ENCODE measurements around the gene ARID4B.
A peak's percentile ranks its signal among the peaks of the same experiment; 100 is the strongest.
"Not testable (repeated sequence)": the region's sequence is repeated elsewhere in the genome, so short reads cannot be mapped to it uniquely, and the experiment has no call there.

Gene ARID4B, protein sequence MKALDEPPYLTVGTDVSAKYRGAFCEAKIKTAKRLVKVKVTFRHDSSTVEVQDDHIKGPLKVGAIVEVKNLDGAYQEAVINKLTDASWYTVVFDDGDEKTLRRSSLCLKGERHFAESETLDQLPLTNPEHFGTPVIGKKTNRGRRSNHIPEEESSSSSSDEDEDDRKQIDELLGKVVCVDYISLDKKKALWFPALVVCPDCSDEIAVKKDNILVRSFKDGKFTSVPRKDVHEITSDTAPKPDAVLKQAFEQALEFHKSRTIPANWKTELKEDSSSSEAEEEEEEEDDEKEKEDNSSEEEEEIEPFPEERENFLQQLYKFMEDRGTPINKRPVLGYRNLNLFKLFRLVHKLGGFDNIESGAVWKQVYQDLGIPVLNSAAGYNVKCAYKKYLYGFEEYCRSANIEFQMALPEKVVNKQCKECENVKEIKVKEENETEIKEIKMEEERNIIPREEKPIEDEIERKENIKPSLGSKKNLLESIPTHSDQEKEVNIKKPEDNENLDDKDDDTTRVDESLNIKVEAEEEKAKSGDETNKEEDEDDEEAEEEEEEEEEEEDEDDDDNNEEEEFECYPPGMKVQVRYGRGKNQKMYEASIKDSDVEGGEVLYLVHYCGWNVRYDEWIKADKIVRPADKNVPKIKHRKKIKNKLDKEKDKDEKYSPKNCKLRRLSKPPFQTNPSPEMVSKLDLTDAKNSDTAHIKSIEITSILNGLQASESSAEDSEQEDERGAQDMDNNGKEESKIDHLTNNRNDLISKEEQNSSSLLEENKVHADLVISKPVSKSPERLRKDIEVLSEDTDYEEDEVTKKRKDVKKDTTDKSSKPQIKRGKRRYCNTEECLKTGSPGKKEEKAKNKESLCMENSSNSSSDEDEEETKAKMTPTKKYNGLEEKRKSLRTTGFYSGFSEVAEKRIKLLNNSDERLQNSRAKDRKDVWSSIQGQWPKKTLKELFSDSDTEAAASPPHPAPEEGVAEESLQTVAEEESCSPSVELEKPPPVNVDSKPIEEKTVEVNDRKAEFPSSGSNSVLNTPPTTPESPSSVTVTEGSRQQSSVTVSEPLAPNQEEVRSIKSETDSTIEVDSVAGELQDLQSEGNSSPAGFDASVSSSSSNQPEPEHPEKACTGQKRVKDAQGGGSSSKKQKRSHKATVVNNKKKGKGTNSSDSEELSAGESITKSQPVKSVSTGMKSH (N-terminal part only)

GRCh38 chr1:235327559-235328270 lies at the start of gene ARID4B:
TSS of gene ARID4B (minus strand) at chr1:235328179. CDS start at chr1:235326919, 1,260 bp downstream.
- peaks cover 33% of the 10 kb centered on the region for H3K4me1 Mint-ChIP-seq
- no peaks in the 10 kb centered on the region for H3K9me3 Mint-ChIP-seq
- H3K27me3 Mint-ChIP-seq, result no peaks in the 10 kb centered on the region
- peaks cover 8% of the 10 kb centered on the region for H3K36me3 Mint-ChIP-seq
- H3K27ac Mint-ChIP-seq, result peak within 1 kb of the TSS; percentile 96
- peak within 1 kb of the TSS; percentile 99 for H3K4me3 Mint-ChIP-seq

- no peaks in the 10 kb centered on the region for H3K9me3 Mint-ChIP-seq
- peak overlapping the region; percentile 38 for H3K27ac Mint-ChIP-seq
- no peak overlapping the region for H3K4me3 Mint-ChIP-seq
- H3K36me3 Mint-ChIP-seq, result peaks cover 10% of the 10 kb centered on the region
- no peaks in the 10 kb centered on the region for H3K27me3 Mint-ChIP-seq
- peaks cover 22% of the 10 kb centered on the region for H3K4me1 Mint-ChIP-seq
Observed at GRCh38 chr1:235375919-235376605, 48.1 kb upstream of the ARID4B start.

- no peaks in the 10 kb centered on the region for H3K9me3 Mint-ChIP-seq
- H3K36me3 Mint-ChIP-seq, result no peaks in the 10 kb centered on the region
- no peaks in the 10 kb centered on the region for H3K27me3 Mint-ChIP-seq
- H3K4me1 Mint-ChIP-seq, result peaks cover 39% of the 10 kb centered on the region
- no peak overlapping the region for H3K27ac Mint-ChIP-seq
- peak overlapping the region; percentile 3 for H3K4me3 Mint-ChIP-seq
Observed at GRCh38 chr1:235369802-235370201, 41.8 kb upstream of the ARID4B start.

DNA sequence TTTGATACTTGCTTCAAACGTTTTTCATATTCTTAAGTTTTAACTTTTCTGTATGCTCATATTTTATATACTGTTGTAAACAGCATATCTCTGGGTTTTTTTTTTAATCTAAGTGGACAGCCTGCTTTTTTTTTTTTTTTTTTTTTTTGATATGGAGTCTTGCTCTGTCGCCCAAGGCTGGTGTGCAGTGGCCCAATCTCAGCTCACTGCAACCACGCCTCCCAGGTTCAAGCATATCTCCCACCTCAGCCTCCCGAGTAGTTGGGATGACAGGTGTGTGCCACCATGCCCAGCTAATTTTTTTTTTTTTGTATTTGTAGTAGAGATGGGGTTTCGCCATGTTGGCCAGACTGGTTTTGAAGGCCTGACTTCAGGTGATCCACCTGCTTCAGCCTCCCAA lies 40.4 kb upstream of the ARID4B start:
- Mint-ChIP-seq H3K4me3 (peak overlapping the region; percentile 97), H3K27me3 (no peaks in the 10 kb centered on the region), H3K4me1 (peaks cover 39% of the 10 kb centered on the region)

GRCh38 chr1:235367000-235367908 lies 39.3 kb upstream of the ARID4B start, which contains the start of gene TBCE:
TSS of gene TBCE (plus strand) at chr1:235367427. CDS start at chr1:235380050, 12,623 bp downstream.
- Mint-ChIP-seq H3K36me3 (no peaks in the 10 kb centered on the region), H3K4me3 (peak within 1 kb of the TSS; percentile 97), H3K27me3 (no peaks in the 10 kb centered on the region), H3K4me1 (peaks cover 37% of the 10 kb centered on the region), H3K27ac (peak within 1 kb of the TSS; percentile 93), H3K9me3 (no peaks in the 10 kb centered on the region)

More for the DNA sequence above, 40.4 kb upstream of the ARID4B start:
- no peaks in the 10 kb centered on the region for H3K36me3 Mint-ChIP-seq
- no peaks in the 10 kb centered on the region for H3K9me3 Mint-ChIP-seq
- H3K27ac Mint-ChIP-seq, result no peak overlapping the region

GRCh38 chr1:235366286-235366685 lies 38.3 kb upstream of the ARID4B start:
- Mint-ChIP-seq H3K27me3 (no peaks in the 10 kb centered on the region), H3K27ac (peak overlapping the region; percentile 90), H3K4me1 (peaks cover 34% of the 10 kb centered on the region), H3K9me3 (no peaks in the 10 kb centered on the region), H3K4me3 (peak overlapping the region; percentile 97), H3K36me3 (no peaks in the 10 kb centered on the region)

DNA sequence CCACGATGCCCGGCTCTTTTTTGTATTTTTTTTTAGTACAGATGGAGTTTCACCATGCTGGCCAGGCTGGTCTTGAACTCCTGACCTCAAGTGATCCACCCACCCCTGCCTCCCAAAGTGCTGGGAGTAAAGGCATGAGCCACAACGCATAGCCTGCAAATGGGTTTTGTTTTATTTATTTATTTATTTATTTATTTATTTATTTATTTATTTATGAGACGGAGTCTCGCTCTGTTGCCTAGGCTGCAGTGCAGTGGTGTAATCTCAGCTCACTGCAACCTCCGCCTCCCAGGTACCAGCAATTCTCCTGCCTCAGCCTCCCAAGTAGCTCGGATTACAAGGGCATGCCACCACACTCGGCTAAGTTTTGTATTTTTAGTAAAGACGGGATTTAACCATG lies 36.2 kb upstream of the ARID4B start:
- H3K4me1 Mint-ChIP-seq, result peaks cover 29% of the 10 kb centered on the region
- H3K9me3 Mint-ChIP-seq, H3K36me3 Mint-ChIP-seq, H3K27ac Mint-ChIP-seq, H3K4me3 Mint-ChIP-seq, H3K27me3 Mint-ChIP-seq: not testable (repeated sequence)

DNA sequence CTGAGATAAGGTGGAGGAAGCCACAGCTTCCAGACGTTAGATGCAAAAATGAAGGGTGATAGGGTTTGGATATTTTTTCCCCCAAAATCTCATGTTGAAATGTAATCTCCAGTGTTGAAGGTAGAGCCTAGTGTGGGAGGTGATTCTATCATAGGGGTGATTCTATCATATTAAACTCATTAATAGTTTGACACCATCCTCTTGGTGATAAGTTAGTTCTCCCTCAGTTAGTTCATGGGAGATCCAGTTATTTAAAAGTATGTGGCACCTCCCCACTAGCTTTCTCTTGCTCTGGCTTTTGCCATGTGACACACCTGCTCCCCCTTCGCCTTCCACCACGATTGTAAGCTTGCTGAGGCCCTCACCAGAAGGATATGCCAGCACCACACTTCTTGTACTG lies 30.9 kb upstream of the ARID4B start:
- H3K27me3 Mint-ChIP-seq, result no peaks in the 10 kb centered on the region
- no peaks in the 10 kb centered on the region for H3K9me3 Mint-ChIP-seq
- H3K4me3 Mint-ChIP-seq, result no peak overlapping the region
- no peaks in the 10 kb centered on the region for H3K4me1 Mint-ChIP-seq
- H3K27ac Mint-ChIP-seq, result no peak overlapping the region
- H3K36me3 Mint-ChIP-seq, result no peaks in the 10 kb centered on the region

- Mint-ChIP-seq H3K36me3 (no peaks in the 10 kb centered on the region), H3K4me1 (no peaks in the 10 kb centered on the region), H3K27me3 (no peaks in the 10 kb centered on the region), H3K9me3 (no peaks in the 10 kb centered on the region), H3K27ac (no peak overlapping the region), H3K4me3 (no peak overlapping the region)
Observed at GRCh38 chr1:235357485-235358373, 29.8 kb upstream of the ARID4B start.

DNA sequence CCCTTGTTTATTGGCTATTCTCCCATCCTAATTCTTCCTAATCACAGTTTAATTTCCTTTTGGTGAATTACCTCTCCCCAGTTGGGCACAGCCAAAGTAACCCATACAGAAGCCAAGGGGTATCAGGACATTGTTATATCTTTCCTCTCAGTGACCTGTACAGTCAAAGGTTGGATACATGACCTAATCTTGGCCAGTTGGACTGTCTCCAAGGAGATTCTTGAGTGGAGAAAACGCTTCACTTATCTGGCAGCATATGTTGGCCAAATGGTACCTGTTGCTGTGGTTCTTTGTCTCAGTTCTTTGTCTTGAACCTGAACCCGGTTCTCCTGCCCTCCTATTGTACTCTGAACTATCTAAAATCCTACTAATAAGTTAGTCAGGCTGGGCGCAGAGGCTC lies 23.9 kb upstream of the ARID4B start:
- Mint-ChIP-seq H3K36me3 (peaks cover 2% of the 10 kb centered on the region), H3K27ac (no peak overlapping the region), H3K9me3 (no peaks in the 10 kb centered on the region), H3K4me1 (no peaks in the 10 kb centered on the region), H3K27me3 (no peaks in the 10 kb centered on the region), H3K4me3 (no peak overlapping the region)

DNA sequence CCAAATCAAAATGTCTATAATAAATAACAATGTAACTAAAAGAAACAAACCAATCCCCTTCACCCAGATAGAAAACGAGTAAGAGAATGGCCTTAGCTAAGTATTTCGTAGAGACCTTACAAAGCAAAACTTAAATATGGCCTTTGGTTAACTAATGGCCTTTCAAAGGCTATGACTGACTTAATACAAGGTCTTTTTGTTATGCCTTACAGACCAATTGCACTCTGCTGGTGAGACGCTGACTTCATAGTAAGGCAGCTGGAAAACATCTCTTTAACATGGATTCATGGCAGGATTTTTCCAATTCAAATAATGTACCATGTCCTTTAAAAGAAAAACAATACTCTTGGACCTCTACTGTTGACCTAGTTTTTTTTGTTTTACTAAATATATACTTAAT lies 23.5 kb upstream of the ARID4B start:
- no peaks in the 10 kb centered on the region for H3K9me3 Mint-ChIP-seq
- H3K27ac Mint-ChIP-seq, result no peak overlapping the region
- H3K36me3 Mint-ChIP-seq, result peaks cover 2% of the 10 kb centered on the region
- H3K27me3 Mint-ChIP-seq, result no peaks in the 10 kb centered on the region
- H3K4me1 Mint-ChIP-seq, result no peaks in the 10 kb centered on the region
- H3K4me3 Mint-ChIP-seq, result no peak overlapping the region

DNA sequence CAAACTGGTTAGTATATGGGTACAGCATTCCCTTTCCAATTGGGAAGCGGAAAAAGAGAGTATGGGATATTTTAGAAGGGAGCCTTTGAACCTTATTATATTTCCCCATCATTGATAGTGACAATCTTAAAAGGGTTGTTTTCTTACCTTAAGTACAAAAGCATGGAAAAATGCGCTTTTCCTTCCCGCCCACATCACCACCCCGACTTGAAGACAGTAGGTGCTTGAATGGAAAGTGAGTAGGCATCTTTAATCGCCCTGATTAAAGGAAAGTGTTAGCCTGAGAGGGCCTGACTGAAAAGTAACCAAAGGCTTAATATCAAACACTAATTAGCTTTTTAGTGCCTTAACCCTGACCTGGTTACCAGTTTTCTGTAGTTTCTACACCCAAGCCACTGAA lies 15.7 kb upstream of the ARID4B start:
- Mint-ChIP-seq H3K4me1 (peaks cover 13% of the 10 kb centered on the region), H3K36me3 (peaks cover 11% of the 10 kb centered on the region), H3K27ac (peak overlapping the region; percentile 23), H3K4me3 (no peak overlapping the region), H3K27me3 (no peaks in the 10 kb centered on the region), H3K9me3 (no peaks in the 10 kb centered on the region)

GRCh38 chr1:235342471-235342870 lies 14.5 kb upstream of the ARID4B start:
- peaks cover 11% of the 10 kb centered on the region for H3K36me3 Mint-ChIP-seq
- no peak overlapping the region for H3K27ac Mint-ChIP-seq
- no peaks in the 10 kb centered on the region for H3K27me3 Mint-ChIP-seq
- H3K4me3 Mint-ChIP-seq, result no peak overlapping the region
- peaks cover 20% of the 10 kb centered on the region for H3K4me1 Mint-ChIP-seq
- no peaks in the 10 kb centered on the region for H3K9me3 Mint-ChIP-seq

All from activated naive CD4-positive, alpha-beta T cell treated with anti-CD3 and anti-CD28 coated beads, Interleukin-2, amount 50 U/mL, for 24 hours (primary cell).